ENCODE measurements around the gene PRDM11. TPM values are rescaled to one million over a fixed set of nuclear protein-coding genes. Genes with fewer than 3 reads are reported as not detected.

PRDM11 gene
- total RNA-seq, 6 experiments from 2014 or later: 1.4 to 4.1 (median 3.8) TPM

DNA sequence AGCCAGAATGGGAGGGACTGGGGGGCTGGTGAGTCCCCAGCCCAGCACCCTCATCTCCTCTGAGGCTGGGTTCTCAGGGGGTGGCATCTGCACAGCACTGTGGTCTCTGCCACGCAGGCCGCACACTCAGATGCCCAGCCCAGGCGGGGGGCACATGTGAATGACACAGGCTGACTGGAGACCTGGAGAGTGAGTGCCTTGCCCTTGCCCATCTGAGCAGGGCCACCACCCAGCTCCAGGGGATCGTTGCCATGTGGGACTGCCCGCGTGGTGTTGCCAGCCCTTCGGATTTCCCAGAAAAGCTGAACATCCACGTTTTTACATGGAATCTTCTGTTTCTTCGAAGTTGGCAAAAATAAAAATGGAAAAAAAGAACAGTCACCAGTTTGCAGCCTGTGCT lies 18.9 kb downstream of the PRDM11 start:
- no peaks in the 10 kb centered on the region for H3K27me3 ChIP-seq
- DNase-seq: no peak
- TF ChIP-seq, protein P1, sequence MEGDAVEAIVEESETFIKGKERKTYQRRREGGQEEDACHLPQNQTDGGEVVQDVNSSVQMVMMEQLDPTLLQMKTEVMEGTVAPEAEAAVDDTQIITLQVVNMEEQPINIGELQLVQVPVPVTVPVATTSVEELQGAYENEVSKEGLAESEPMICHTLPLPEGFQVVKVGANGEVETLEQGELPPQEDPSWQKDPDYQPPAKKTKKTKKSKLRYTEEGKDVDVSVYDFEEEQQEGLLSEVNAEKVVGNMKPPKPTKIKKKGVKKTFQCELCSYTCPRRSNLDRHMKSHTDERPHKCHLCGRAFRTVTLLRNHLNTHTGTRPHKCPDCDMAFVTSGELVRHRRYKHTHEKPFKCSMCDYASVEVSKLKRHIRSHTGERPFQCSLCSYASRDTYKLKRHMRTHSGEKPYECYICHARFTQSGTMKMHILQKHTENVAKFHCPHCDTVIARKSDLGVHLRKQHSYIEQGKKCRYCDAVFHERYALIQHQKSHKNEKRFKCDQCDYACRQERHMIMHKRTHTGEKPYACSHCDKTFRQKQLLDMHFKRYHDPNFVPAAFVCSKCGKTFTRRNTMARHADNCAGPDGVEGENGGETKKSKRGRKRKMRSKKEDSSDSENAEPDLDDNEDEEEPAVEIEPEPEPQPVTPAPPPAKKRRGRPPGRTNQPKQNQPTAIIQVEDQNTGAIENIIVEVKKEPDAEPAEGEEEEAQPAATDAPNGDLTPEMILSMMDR (IDR thresholded peaks at IDR 0.05): no peak
- TF ChIP-seq POLR2A (IDR thresholded peaks at IDR 0.05): no peak
- ATAC-seq: no peak
- intact Hi-C loops (cut with DNase I): no loop called here
- peaks cover 0 to 16% (median 5%) of the 10 kb centered on the region in 4 donors for H3K4me1 ChIP-seq
- 70% methylated on average over 2 of the region's 9 CpGs for WGBS (ENCODE audit: insufficient coverage, low coverage, low lambda C conversion rate, missing lambda C conversion rate)
- no peak overlapping the region for H3K4me3 ChIP-seq
- no peaks in the 10 kb centered on the region for H3K36me3 ChIP-seq
- H3K27ac ChIP-seq: no peak overlapping the region
- no peaks in the 10 kb centered on the region for H3K9me3 ChIP-seq

DNA sequence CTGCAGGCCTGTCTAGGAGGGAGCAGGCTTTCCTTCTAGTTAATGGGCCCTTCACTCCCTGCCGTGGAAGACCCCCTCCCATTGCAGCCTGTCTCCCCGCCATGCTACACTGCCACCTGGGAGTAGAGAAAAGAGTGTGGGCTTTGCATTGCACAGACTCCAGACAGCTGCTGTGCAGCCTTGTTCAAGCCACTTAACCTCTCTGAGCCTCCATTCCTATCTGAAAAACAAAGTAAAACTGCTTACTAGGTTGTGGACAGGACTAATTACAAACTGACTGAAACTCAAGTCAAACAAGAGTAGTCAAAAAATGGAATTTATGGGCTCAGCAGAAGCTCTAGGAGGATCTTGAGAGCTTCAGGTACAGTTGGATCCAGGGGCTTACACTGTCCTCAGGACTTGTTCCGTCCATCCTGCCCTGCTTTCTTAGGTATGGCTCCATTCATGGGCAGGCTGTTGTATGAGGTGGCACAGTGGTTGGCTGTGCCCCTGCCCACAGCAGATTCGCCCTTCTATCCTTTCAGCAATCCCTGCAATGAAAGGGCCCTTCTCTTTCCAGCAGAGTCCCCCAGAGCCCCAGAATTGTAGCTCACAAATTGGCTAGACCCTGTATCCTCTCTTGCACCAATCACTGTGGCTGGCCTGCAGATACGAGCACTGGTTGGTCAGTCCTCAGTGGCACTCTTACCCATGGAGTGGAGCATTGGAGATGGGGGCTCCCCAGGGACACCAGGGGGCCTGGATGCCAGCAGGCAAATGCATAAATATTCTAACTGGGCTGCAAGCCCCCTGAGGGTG lies 19.6 kb downstream of the PRDM11 start:
- no peaks in the 10 kb centered on the region for H3K9me3 ChIP-seq
- no peak overlapping the region for H3K27ac ChIP-seq
- no peak for ATAC-seq
- H3K36me3 ChIP-seq: no peaks in the 10 kb centered on the region
- intact Hi-C loops (cut with DNase I): no loop called here
- no peak overlapping the region for H3K4me3 ChIP-seq
- no peak for DNase-seq
- peaks cover 0 to 12% (median 5%) of the 10 kb centered on the region in 4 donors for H3K4me1 ChIP-seq
- 76% methylated on average over 2 of the region's 5 CpGs for WGBS (ENCODE audit: insufficient coverage, low coverage, low lambda C conversion rate, missing lambda C conversion rate)
- TF ChIP-seq POLR2A (IDR thresholded peaks at IDR 0.05): no peak
- TF ChIP-seq, protein P1 (IDR thresholded peaks at IDR 0.05): no peak
- no peaks in the 10 kb centered on the region for H3K27me3 ChIP-seq

DNA sequence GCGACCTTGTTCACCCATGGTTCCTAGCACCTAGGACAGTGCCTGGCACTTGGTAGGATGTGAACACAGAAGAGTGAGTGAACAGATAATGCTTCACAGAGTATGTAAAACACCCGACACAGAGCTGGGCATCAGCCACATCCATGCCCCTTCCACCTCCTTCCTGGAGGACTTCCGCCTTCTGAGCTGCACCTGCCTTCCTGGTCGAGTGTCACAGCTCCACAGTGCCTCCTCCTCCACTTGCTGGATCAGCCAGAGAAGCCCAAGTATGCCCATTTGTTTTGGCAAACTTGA lies 20.1 kb downstream of the PRDM11 start:
- WGBS (ENCODE audit: insufficient coverage, low coverage, low lambda C conversion rate, missing lambda C conversion rate): 100% methylated on average over 1 of the region's 4 CpGs
- H3K4me1 ChIP-seq: peaks cover 0 to 8% (median 3%) of the 10 kb centered on the region in 4 donors
- no peak for DNase-seq
- intact Hi-C loops (cut with DNase I): no loop called here
- H3K9me3 ChIP-seq: no peaks in the 10 kb centered on the region
- TF ChIP-seq, protein P1 (IDR thresholded peaks at IDR 0.05): no peak
- no peak for TF ChIP-seq POLR2A (IDR thresholded peaks at IDR 0.05)
- H3K27me3 ChIP-seq: no peaks in the 10 kb centered on the region
- H3K27ac ChIP-seq: no peak overlapping the region
- no peak for ATAC-seq
- no peaks in the 10 kb centered on the region for H3K36me3 ChIP-seq
- no peak overlapping the region for H3K4me3 ChIP-seq

DNA sequence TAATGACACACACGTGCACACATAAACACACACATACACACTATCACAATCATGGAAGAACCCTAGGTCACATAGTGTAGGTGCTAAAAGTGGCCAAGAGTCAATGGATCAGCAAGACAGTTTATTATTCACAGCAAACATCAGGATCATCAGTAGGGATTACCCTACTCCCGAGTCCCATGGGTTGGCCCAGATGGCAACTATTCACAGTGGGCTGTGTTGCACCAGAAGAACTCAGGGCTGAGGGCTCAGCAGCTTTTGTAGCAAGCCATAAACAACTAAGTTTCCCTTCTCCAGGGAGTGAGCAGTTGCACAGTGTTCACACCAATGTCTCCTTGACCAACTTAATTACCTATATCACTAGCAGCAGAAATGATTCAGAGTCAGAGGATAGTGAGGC lies 20.8 kb downstream of the PRDM11 start:
- DNase-seq (no peak), ATAC-seq (no peak)
- H3K9me3 ChIP-seq: no peaks in the 10 kb centered on the region
- H3K27me3 ChIP-seq: no peaks in the 10 kb centered on the region
- no peaks in the 10 kb centered on the region for H3K36me3 ChIP-seq
- intact Hi-C loops (cut with DNase I): no loop called here
- H3K4me3 ChIP-seq: no peak overlapping the region
- TF ChIP-seq, protein P1 (IDR thresholded peaks at IDR 0.05): no peak
- no peak for TF ChIP-seq POLR2A (IDR thresholded peaks at IDR 0.05)
- H3K27ac ChIP-seq: no peak overlapping the region
- H3K4me1 ChIP-seq: peaks cover 0 to under 1% (median under 1%) of the 10 kb centered on the region in 4 donors
- WGBS (ENCODE audit: insufficient coverage, low coverage, low lambda C conversion rate, missing lambda C conversion rate): 79% methylated on average over 2 of the region's 2 CpGs

Data from right lobe of liver (tissue), 6 donors.